WI38 (cell line): ENCODE measurements around the gene FNTB.

Source experiments
- H3K4me3 ChIP-seq: 2 replicates; pipeline ENCODE4 v1.5.1; 2011; ENCODE audit warnings: low read depth, mild to moderate bottlenecking, control low read depth, low read length
- CTCF ChIP-seq: IDR thresholded peaks from 2 replicates; pipeline ENCODE4 v1.5.1; 2012; ENCODE audit warnings: low read depth, mild to moderate bottlenecking, control low read depth, low read length

FNTB gene

GRCh38 chr14:65110525-65110924 lies 123.8 kb downstream of the FNTB start:
- H3K4me3 ChIP-seq, result no peak overlapping the region
- no peak for TF ChIP-seq CTCF
